WTC11 (cell line): ENCODE measurements around the gene EVA1C. TPM values are rescaled to one million over a fixed set of nuclear protein-coding genes. Genes with fewer than 3 reads are reported as not detected.
A peak's percentile ranks its signal among the peaks of the same experiment; 100 is the strongest.

Experiments
- ATAC-seq: fragments of 200-7000 bp; cut with Tn5 transposase; 2 replicates; pipeline ENCODE4 v1.10.0; 2021; ENCODE audit warnings: mild to moderate bottlenecking, moderate library complexity
- CTCF ChIA-PET: fragments of 300-600 bp; sonication (Branson Sonifier 250); formaldehyde crosslinking; loops from one replicate; lab custom pipeline; 2021; ENCODE audit warnings: antibody characterized with exemption; lab: Charles Lee
- POLR2A ChIA-PET: fragments of 350-600 bp; sonication (Branson Sonifier 250); formaldehyde crosslinking; loops from one replicate; lab custom pipeline; 2021; ENCODE audit warnings: antibody characterized with exemption; lab: Charles Lee
- DNase-seq: peaks from one replicate; pipeline ENCODE4 v3.0.0; 2021; ENCODE audit warnings: low spot score
- H3K27ac Mint-ChIP-seq: 2 replicates; pipeline ENCODE4 v1.8.0; 2021; ENCODE audit warnings: mixed read lengths
- H3K27me3 Mint-ChIP-seq: 2 replicates; pipeline ENCODE4 v1.8.0; 2021; ENCODE audit warnings: low read depth, mild to moderate bottlenecking, moderate library complexity, mixed read lengths
- H3K36me3 Mint-ChIP-seq: 2 replicates; pipeline ENCODE4 v1.8.0; 2021; ENCODE audit warnings: mixed read lengths
- H3K4me1 Mint-ChIP-seq: 2 replicates; pipeline ENCODE4 v1.8.0; 2022; ENCODE audit warnings: mixed read lengths
- H3K4me3 Mint-ChIP-seq: 2 replicates; pipeline ENCODE4 v1.8.0; 2021; ENCODE audit warnings: mild to moderate bottlenecking, moderate library complexity, mixed read lengths
- H3K9me3 Mint-ChIP-seq: 2 replicates; pipeline ENCODE4 v1.8.0; 2021; ENCODE audit warnings: mixed read lengths
- ATF1 ChIP-seq: sonication (generic); formaldehyde crosslinking; IDR thresholded peaks from 2 replicates; pipeline ENCODE4 v1.8.1; 2023; ENCODE audit warnings: mild to moderate bottlenecking, moderate library complexity, missing genetic modification reagents
- CBFB ChIP-seq: sonication (generic); formaldehyde crosslinking; IDR thresholded peaks from 2 replicates; pipeline ENCODE4 v1.8.1; 2022; ENCODE audit warnings: mild to moderate bottlenecking, low read depth, missing genetic modification reagents
- CREB1 ChIP-seq: sonication (generic); formaldehyde crosslinking; IDR thresholded peaks from 2 replicates; pipeline ENCODE4 v1.8.0; 2023; ENCODE audit warnings: mild to moderate bottlenecking, missing genetic modification reagents
- CREM ChIP-seq: sonication (generic); formaldehyde crosslinking; IDR thresholded peaks from 2 replicates; pipeline ENCODE4 v1.8.1; 2022; ENCODE audit warnings: mild to moderate bottlenecking, missing genetic modification reagents, moderate library complexity
- E2F4 ChIP-seq: sonication (generic); formaldehyde crosslinking; IDR thresholded peaks from 2 replicates; pipeline ENCODE4 v1.8.1; 2022; ENCODE audit warnings: low read depth, mild to moderate bottlenecking, moderate library complexity, missing genetic modification reagents, borderline replicate concordance
- ETV6 ChIP-seq: sonication (generic); formaldehyde crosslinking; IDR thresholded peaks from 2 replicates; pipeline ENCODE4 v1.8.1; 2022; ENCODE audit warnings: mild to moderate bottlenecking, missing genetic modification reagents
- FOXK1 ChIP-seq: sonication (generic); formaldehyde crosslinking; IDR thresholded peaks from 2 replicates; pipeline ENCODE4 v1.8.0; 2022; ENCODE audit warnings: mild to moderate bottlenecking, moderate library complexity, missing genetic modification reagents
- MXD4 ChIP-seq: fragments of 250-450 bp; sonication (Bioruptor Pico); IDR thresholded peaks from 2 replicates; pipeline ENCODE4 v1.8.0; 2021; ENCODE audit warnings: mild to moderate bottlenecking, moderate library complexity, borderline replicate concordance
- NR2C2 ChIP-seq: sonication (generic); formaldehyde crosslinking; IDR thresholded peaks from 2 replicates; pipeline ENCODE4 v1.8.0; 2022; ENCODE audit warnings: mild to moderate bottlenecking, missing genetic modification reagents
- SMAD3 ChIP-seq: sonication (generic); formaldehyde crosslinking; IDR thresholded peaks from 2 replicates; pipeline ENCODE4 v1.8.0; 2022; ENCODE audit warnings: missing genetic modification reagents, mild to moderate bottlenecking, borderline replicate concordance
- TEAD1 ChIP-seq: sonication (generic); formaldehyde crosslinking; IDR thresholded peaks from 2 replicates; pipeline ENCODE4 v1.8.0; 2022; ENCODE audit warnings: mild to moderate bottlenecking, missing genetic modification reagents
- TEAD4 ChIP-seq: sonication (generic); formaldehyde crosslinking; IDR thresholded peaks from 2 replicates; pipeline ENCODE4 v1.8.0; 2022; ENCODE audit warnings: mild to moderate bottlenecking, missing genetic modification reagents
- ZNF121 ChIP-seq: sonication (generic); formaldehyde crosslinking; IDR thresholded peaks from 2 replicates; pipeline ENCODE4 v1.8.0; 2023; ENCODE audit warnings: missing genetic modification reagents
- ZNF219 ChIP-seq: sonication (generic); formaldehyde crosslinking; IDR thresholded peaks from 2 replicates; pipeline ENCODE4 v1.8.0; 2023; ENCODE audit warnings: missing genetic modification reagents, mild to moderate bottlenecking, borderline replicate concordance
- ZNF232 ChIP-seq: sonication (generic); formaldehyde crosslinking; IDR thresholded peaks from 2 replicates; pipeline ENCODE4 v1.8.0; 2022; ENCODE audit warnings: mild to moderate bottlenecking, missing genetic modification reagents
- total RNA-seq: library from RNA; stranded (reverse); gene quantifications from 3 replicates; pipeline ENCODE4 v1.2.3, GENCODE V29; 2021
- TF ChIP-seq, protein P1 (sequence below): sonication (generic); formaldehyde crosslinking; IDR thresholded peaks from 2 replicates; pipeline ENCODE4 v1.8.0; 2022; ENCODE audit warnings: missing genetic modification reagents
- TF ChIP-seq, protein P2 (sequence below): sonication (generic); formaldehyde crosslinking; conservative IDR thresholded peaks from 2 replicates; pipeline ENCODE4 v1.8.1; 2023; ENCODE audit warnings: mild to moderate bottlenecking, low read depth, missing genetic modification reagents, moderate library complexity
- TF ChIP-seq, protein P3 (sequence below): sonication (generic); formaldehyde crosslinking; IDR thresholded peaks from 2 replicates; pipeline ENCODE4 v1.8.1; 2023; ENCODE audit warnings: mild to moderate bottlenecking, missing genetic modification reagents, borderline replicate concordance

Gene EVA1C
- total RNA-seq, 1 experiment from 2014 or later = 3.1 TPM

DNA sequence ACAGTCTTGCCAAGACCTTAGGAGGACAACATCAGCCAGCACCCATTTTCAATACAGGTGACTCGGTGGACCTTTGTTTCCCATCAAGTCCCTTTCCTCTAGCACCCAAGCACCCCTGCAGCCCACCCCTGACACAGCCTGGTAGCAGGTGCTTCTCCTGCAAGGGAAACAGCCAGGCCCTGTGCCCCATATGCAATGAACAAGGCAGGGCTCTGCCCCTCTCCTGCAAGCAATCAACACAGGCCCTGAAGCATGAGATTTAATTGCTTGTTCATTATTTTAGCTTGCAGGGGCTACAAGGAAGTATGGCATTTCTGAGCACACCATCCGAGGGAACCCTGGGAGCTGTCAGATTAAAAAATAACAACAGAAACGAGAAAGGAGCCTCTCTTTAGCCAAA, 137.4 kb downstream of the EVA1C start (continued):
- TF ChIP-seq ZNF219 (CRISPR knock-in tag) (no peak), ZNF121 (CRISPR knock-in tag) (no peak), CREB1 (CRISPR knock-in tag) (no peak), ATF1 (CRISPR knock-in tag) (no peak)
- TF ChIP-seq, protein P1, sequence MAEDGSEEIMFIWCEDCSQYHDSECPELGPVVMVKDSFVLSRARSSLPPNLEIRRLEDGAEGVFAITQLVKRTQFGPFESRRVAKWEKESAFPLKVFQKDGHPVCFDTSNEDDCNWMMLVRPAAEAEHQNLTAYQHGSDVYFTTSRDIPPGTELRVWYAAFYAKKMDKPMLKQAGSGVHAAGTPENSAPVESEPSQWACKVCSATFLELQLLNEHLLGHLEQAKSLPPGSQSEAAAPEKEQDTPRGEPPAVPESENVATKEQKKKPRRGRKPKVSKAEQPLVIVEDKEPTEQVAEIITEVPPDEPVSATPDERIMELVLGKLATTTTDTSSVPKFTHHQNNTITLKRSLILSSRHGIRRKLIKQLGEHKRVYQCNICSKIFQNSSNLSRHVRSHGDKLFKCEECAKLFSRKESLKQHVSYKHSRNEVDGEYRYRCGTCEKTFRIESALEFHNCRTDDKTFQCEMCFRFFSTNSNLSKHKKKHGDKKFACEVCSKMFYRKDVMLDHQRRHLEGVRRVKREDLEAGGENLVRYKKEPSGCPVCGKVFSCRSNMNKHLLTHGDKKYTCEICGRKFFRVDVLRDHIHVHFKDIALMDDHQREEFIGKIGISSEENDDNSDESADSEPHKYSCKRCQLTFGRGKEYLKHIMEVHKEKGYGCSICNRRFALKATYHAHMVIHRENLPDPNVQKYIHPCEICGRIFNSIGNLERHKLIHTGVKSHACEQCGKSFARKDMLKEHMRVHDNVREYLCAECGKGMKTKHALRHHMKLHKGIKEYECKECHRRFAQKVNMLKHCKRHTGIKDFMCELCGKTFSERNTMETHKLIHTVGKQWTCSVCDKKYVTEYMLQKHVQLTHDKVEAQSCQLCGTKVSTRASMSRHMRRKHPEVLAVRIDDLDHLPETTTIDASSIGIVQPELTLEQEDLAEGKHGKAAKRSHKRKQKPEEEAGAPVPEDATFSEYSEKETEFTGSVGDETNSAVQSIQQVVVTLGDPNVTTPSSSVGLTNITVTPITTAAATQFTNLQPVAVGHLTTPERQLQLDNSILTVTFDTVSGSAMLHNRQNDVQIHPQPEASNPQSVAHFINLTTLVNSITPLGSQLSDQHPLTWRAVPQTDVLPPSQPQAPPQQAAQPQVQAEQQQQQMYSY = no peak
- TF ChIP-seq, protein P2, sequence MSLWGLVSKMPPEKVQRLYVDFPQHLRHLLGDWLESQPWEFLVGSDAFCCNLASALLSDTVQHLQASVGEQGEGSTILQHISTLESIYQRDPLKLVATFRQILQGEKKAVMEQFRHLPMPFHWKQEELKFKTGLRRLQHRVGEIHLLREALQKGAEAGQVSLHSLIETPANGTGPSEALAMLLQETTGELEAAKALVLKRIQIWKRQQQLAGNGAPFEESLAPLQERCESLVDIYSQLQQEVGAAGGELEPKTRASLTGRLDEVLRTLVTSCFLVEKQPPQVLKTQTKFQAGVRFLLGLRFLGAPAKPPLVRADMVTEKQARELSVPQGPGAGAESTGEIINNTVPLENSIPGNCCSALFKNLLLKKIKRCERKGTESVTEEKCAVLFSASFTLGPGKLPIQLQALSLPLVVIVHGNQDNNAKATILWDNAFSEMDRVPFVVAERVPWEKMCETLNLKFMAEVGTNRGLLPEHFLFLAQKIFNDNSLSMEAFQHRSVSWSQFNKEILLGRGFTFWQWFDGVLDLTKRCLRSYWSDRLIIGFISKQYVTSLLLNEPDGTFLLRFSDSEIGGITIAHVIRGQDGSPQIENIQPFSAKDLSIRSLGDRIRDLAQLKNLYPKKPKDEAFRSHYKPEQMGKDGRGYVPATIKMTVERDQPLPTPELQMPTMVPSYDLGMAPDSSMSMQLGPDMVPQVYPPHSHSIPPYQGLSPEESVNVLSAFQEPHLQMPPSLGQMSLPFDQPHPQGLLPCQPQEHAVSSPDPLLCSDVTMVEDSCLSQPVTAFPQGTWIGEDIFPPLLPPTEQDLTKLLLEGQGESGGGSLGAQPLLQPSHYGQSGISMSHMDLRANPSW = no peak

DNA sequence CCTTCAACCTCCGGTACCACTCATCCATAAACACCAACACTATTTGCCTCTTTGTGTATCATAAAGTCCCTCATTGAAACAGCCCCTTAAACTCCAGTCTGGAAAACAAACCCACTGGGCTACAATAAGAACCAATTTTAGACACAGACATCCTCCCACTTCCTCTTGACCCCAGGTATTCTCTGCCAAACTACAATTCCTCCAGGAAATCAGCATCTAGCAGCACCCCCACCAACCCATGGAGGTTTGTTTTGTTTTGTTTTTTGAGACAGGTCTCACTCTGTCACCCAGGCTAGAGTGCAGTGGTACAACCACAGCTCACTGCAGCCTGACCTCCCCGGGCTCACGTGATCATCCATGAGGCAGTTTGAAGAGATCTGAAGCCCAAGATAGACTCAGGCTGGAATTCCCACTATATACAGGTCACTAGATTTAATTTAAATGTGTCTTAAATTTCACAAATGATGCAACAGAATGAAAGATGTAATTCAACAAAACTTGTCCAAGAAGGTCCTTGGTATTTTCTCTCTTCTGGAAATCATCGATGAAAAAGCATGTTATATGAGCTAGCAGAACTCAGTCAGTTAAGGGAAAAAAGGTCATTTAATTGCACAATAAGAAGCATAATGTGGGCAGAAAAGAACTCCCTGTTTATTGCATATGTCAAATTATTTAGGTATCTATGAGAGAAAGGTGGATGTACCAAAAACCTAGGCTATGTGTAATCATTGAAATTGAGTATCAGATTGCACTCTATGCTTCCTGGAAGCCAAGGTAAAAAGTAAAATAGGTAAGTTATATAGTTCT, 142.5 kb downstream of the EVA1C start:
- no peaks in the 10 kb centered on the region for H3K9me3 Mint-ChIP-seq
- ATAC-seq = no peak
- CTCF ChIA-PET = interaction anchor here (0.6 kb wide), 2 partner anchors 153 to 459 kb away, joined by 3 to 5 read pairs; no protein-coding TSS in a partner anchor
- peak overlapping the region; percentile 39; the same call in 1 of the 2 replicates for H3K27ac Mint-ChIP-seq
- H3K4me1 Mint-ChIP-seq = peaks cover 42% of the 10 kb centered on the region
- no peak overlapping the region for H3K4me3 Mint-ChIP-seq
- POLR2A ChIA-PET = no interaction called here
- no peaks in the 10 kb centered on the region; the same call in 1 of the 2 replicates for H3K27me3 Mint-ChIP-seq
- TF ChIP-seq, protein P3, sequence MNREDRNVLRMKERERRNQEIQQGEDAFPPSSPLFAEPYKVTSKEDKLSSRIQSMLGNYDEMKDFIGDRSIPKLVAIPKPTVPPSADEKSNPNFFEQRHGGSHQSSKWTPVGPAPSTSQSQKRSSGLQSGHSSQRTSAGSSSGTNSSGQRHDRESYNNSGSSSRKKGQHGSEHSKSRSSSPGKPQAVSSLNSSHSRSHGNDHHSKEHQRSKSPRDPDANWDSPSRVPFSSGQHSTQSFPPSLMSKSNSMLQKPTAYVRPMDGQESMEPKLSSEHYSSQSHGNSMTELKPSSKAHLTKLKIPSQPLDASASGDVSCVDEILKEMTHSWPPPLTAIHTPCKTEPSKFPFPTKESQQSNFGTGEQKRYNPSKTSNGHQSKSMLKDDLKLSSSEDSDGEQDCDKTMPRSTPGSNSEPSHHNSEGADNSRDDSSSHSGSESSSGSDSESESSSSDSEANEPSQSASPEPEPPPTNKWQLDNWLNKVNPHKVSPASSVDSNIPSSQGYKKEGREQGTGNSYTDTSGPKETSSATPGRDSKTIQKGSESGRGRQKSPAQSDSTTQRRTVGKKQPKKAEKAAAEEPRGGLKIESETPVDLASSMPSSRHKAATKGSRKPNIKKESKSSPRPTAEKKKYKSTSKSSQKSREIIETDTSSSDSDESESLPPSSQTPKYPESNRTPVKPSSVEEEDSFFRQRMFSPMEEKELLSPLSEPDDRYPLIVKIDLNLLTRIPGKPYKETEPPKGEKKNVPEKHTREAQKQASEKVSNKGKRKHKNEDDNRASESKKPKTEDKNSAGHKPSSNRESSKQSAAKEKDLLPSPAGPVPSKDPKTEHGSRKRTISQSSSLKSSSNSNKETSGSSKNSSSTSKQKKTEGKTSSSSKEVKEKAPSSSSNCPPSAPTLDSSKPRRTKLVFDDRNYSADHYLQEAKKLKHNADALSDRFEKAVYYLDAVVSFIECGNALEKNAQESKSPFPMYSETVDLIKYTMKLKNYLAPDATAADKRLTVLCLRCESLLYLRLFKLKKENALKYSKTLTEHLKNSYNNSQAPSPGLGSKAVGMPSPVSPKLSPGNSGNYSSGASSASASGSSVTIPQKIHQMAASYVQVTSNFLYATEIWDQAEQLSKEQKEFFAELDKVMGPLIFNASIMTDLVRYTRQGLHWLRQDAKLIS (CRISPR knock-in tag) = no peak
- TF ChIP-seq, protein P1 = no peak
- TF ChIP-seq ETV6 = no peak
- TF ChIP-seq TEAD1 (CRISPR knock-in tag) = no peak
- no peak for TF ChIP-seq E2F4
- TF ChIP-seq CBFB = no peak
- no peak for TF ChIP-seq NR2C2
- TF ChIP-seq FOXK1 (CRISPR knock-in tag) = no peak
- TF ChIP-seq CREM = no peak
- TF ChIP-seq ZNF232 = no peak
- no peak for TF ChIP-seq SMAD3
- no peak for TF ChIP-seq MXD4
- TF ChIP-seq TEAD4 (CRISPR knock-in tag) = no peak
- TF ChIP-seq, all 79 proteins: peak for 0
- no peaks in the 10 kb centered on the region for H3K36me3 Mint-ChIP-seq
- DNase-seq = no peak
